ENCODE results near the gene ERC2. TPM values are rescaled to one million over a fixed set of nuclear protein-coding genes. Genes with fewer than 3 reads are reported as not detected.

The ERC2 gene
- total RNA-seq, 1 donor: 0.36 TPM

- no peaks in the 10 kb centered on the region for H3K27me3 ChIP-seq (ENCODE audit: insufficient read depth, low read length)
- no peaks in the 10 kb centered on the region for H3K9me3 ChIP-seq (ENCODE audit: low read depth, low read length)
- H2AFZ ChIP-seq (ENCODE audit: low read length): no peak overlapping the region
- no peak for DNase-seq (ENCODE audit: insufficient read length, low spot score, missing footprints)
- peaks cover 21% of the 10 kb centered on the region for H3K4me1 ChIP-seq (ENCODE audit: insufficient read depth, low read length)
- no peaks in the 10 kb centered on the region for H3K79me2 ChIP-seq (ENCODE audit: insufficient read depth, low read length)
- H3K27ac ChIP-seq (ENCODE audit: low read depth, low read length): no peak overlapping the region
- TF ChIP-seq CTCF (IDR thresholded peaks at IDR 0.05; ENCODE audit: extremely low read depth, low read depth, low read length): no peak
- no peak overlapping the region for H3K4me3 ChIP-seq (ENCODE audit: insufficient read depth, low read length)
- H4K20me1 ChIP-seq (ENCODE audit: insufficient read depth, low read length): no peaks in the 10 kb centered on the region
- H3K36me3 ChIP-seq (ENCODE audit: insufficient read depth, low read length): no peaks in the 10 kb centered on the region
- no peak overlapping the region for H3K4me2 ChIP-seq (ENCODE audit: insufficient read depth, low read length)
These were observed 969.7 kb downstream of the ERC2 start for GRCh38 chr3:55498520-55498919.

GRCh38 chr3:55497250-55497649, 971.0 kb downstream of the ERC2 start:
- Histone ChIP-seq H2AFZ (ENCODE audit: low read length) (no peak overlapping the region), H4K20me1 (ENCODE audit: insufficient read depth, low read length) (no peaks in the 10 kb centered on the region), H3K27ac (ENCODE audit: low read depth, low read length) (no peak overlapping the region), H3K4me1 (ENCODE audit: insufficient read depth, low read length) (peaks cover 18% of the 10 kb centered on the region), H3K9me3 (ENCODE audit: low read depth, low read length) (no peaks in the 10 kb centered on the region), H3K27me3 (ENCODE audit: insufficient read depth, low read length) (no peaks in the 10 kb centered on the region), H3K4me2 (ENCODE audit: insufficient read depth, low read length) (no peak overlapping the region), H3K79me2 (ENCODE audit: insufficient read depth, low read length) (no peaks in the 10 kb centered on the region), H3K4me3 (ENCODE audit: insufficient read depth, low read length) (no peak overlapping the region), H3K36me3 (ENCODE audit: insufficient read depth, low read length) (no peaks in the 10 kb centered on the region)
- no peak for TF ChIP-seq CTCF (IDR thresholded peaks at IDR 0.05; ENCODE audit: extremely low read depth, low read depth, low read length)
- no peak for DNase-seq (ENCODE audit: insufficient read length, low spot score, missing footprints)

- DNase-seq (ENCODE audit: insufficient read length, low spot score, missing footprints): no peak
- no peaks in the 10 kb centered on the region for H3K9me3 ChIP-seq (ENCODE audit: low read depth, low read length)
- TF ChIP-seq CTCF (IDR thresholded peaks at IDR 0.05; ENCODE audit: extremely low read depth, low read depth, low read length): no peak
These were observed 973.3 kb downstream of the ERC2 start for GRCh38 chr3:55494976-55495375.

GRCh38 chr3:55492976-55493375, 975.3 kb downstream of the ERC2 start:
- Histone ChIP-seq H3K79me2 (ENCODE audit: insufficient read depth, low read length) (peaks cover 4% of the 10 kb centered on the region), H3K27me3 (ENCODE audit: insufficient read depth, low read length) (no peaks in the 10 kb centered on the region), H3K9me3 (ENCODE audit: low read depth, low read length) (no peaks in the 10 kb centered on the region), H3K27ac (ENCODE audit: low read depth, low read length) (no peak overlapping the region), H3K4me3 (ENCODE audit: insufficient read depth, low read length) (no peak overlapping the region), H3K4me2 (ENCODE audit: insufficient read depth, low read length) (no peak overlapping the region), H3K36me3 (ENCODE audit: insufficient read depth, low read length) (no peaks in the 10 kb centered on the region), H3K4me1 (ENCODE audit: insufficient read depth, low read length) (peaks cover 32% of the 10 kb centered on the region), H2AFZ (ENCODE audit: low read length) (no peak overlapping the region), H4K20me1 (ENCODE audit: insufficient read depth, low read length) (no peaks in the 10 kb centered on the region)
- TF ChIP-seq CTCF (IDR thresholded peaks at IDR 0.05; ENCODE audit: extremely low read depth, low read depth, low read length): no peak
- no peak for DNase-seq (ENCODE audit: insufficient read length, low spot score, missing footprints)

More at GRCh38 chr3:55494976-55495375, 973.3 kb downstream of the ERC2 start:
- Histone ChIP-seq H4K20me1 (ENCODE audit: insufficient read depth, low read length) (no peaks in the 10 kb centered on the region), H3K4me1 (ENCODE audit: insufficient read depth, low read length) (peaks cover 18% of the 10 kb centered on the region), H3K27me3 (ENCODE audit: insufficient read depth, low read length) (no peaks in the 10 kb centered on the region), H3K27ac (ENCODE audit: low read depth, low read length) (no peak overlapping the region), H2AFZ (ENCODE audit: low read length) (no peak overlapping the region), H3K36me3 (ENCODE audit: insufficient read depth, low read length) (no peaks in the 10 kb centered on the region), H3K4me3 (ENCODE audit: insufficient read depth, low read length) (no peak overlapping the region), H3K79me2 (ENCODE audit: insufficient read depth, low read length) (no peaks in the 10 kb centered on the region), H3K4me2 (ENCODE audit: insufficient read depth, low read length) (no peak overlapping the region)

All from osteoblast (primary cell).